GM23248 (cell line): Measurements from ENCODE around the gene PIP5K1C.

ENCODE experiments used
- EZH2 ChIP-seq: fragments of 200-600 bp; sonication (generic); IDR thresholded peaks from 2 replicates; pipeline ENCODE4 v1.6.1; 2018; ENCODE audit warnings: antibody characterized with exemption, mild to moderate bottlenecking; ENCODE audit not compliant: insufficient read depth, poor library complexity, severe bottlenecking
- EZH2phosphoT487 ChIP-seq: fragments of 200-600 bp; sonication (generic); IDR thresholded peaks from 2 replicates; pipeline ENCODE4 v1.6.1; 2018; ENCODE audit warnings: antibody characterized with exemption, moderate library complexity, mild to moderate bottlenecking, low read depth; ENCODE audit not compliant: insufficient read depth

- TF ChIP-seq EZH2phosphoT487, result no peak
- TF ChIP-seq EZH2, result no peak
These were observed 22.8 kb upstream of the PIP5K1C start for GRCh38 chr19:3723110-3723488.
